ENCODE data around the gene SURF4.

- TF ChIP-seq YY1 (IDR thresholded peaks at IDR 0.05; ENCODE audit: low read depth) (no peak), CREB1 (IDR thresholded peaks at IDR 0.05; ENCODE audit: low read depth) (no peak), NFIC (IDR thresholded peaks at IDR 0.05) (no peak), REST (IDR thresholded peaks at IDR 0.05; ENCODE audit: low read depth) (no peak), RAD21 (IDR thresholded peaks at IDR 0.05; ENCODE audit: low read depth) (no peak), TEAD4 (IDR thresholded peaks at IDR 0.05) (no peak), USF1 (IDR thresholded peaks at IDR 0.05) (no peak), EP300 (IDR thresholded peaks at IDR 0.05; ENCODE audit: borderline replicate concordance) (no peak), CEBPB (IDR thresholded peaks at IDR 0.05) (no peak), ZBTB7A (IDR thresholded peaks at IDR 0.05; ENCODE audit: low read depth) (no peak), MAX (IDR thresholded peaks at IDR 0.05) (no peak)
Observed at GRCh38 chr9:133323211-133323610, 52.6 kb downstream of the SURF4 start.

Data from Ishikawa (cell line).